GM18868 (cell line): Measurements from ENCODE around the gene CCDC192.
"Not testable (repeated sequence)": the region's sequence is repeated elsewhere in the genome, so short reads cannot be mapped to it uniquely, and the experiment has no call there.

Experiments used
- ATAC-seq: cut with Tn5 transposase; IDR thresholded peaks from one replicate; pipeline ENCODE4 v1.9.1; 2021; ENCODE audit warnings: mild to moderate bottlenecking, moderate library complexity; ENCODE audit not compliant: unreplicated experiment

The CCDC192 gene

DNA sequence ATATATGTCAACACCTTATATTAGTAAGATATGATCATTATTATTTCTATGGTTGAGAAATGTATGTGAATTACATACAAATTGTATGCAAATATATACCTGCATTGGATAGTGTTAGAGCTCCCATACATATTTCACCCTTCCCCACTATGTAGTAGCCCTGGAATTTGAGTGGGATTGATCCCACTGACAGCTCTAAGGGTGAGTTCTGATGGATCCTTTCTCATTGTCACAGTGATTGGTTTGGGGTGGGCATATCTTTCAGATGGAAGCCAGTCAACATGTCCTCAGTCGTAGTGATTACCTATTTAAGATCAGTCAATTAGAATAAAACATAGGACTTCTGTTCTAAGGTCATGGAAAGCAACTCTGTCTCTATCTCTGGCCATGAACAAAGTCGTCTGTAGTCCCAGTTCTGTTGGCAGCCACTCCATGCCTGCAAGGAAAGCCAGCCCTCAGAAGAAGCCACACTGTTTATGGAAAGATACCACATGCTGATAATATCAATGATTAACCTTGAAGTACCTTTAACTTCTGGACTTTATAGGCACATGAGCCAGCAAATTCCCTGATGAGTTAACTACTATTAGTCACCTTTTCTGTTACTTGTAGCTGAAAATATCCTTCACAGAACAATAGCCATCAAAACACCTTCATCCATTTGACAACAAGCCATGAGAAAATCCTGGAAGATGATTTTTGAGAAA, 5.1 kb upstream of the CCDC192 start:
- no peak for ATAC-seq

- no peak for ATAC-seq
Measured at GRCh38 chr5:127699416-127699815, 3.8 kb upstream of the CCDC192 start.

DNA sequence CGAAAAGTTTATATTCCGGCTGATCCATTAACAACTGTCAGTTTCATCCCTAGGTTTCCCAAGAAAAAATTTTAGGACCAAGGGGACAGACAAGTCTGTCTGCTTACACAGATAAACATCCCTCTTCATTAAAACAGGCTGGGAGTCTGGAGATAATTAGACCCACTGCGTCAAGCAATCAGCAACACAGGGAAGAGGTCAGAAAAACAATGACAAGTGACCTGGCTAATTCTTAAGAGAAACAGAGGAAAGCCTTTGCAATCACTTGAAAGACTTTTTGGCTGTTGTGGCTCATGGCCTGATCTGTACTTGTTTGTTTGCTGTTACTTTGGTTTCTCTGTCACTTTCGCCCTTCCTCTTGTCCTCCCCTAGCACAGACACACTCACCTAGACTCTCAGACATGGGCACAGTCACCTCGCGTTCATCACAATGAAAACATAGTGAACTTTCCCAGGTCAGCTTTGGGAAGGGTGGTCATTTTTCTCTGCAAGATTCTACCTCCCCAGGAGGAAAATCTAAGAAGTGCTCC, 2.9 kb upstream of the CCDC192 start:
- ATAC-seq = no peak

DNA sequence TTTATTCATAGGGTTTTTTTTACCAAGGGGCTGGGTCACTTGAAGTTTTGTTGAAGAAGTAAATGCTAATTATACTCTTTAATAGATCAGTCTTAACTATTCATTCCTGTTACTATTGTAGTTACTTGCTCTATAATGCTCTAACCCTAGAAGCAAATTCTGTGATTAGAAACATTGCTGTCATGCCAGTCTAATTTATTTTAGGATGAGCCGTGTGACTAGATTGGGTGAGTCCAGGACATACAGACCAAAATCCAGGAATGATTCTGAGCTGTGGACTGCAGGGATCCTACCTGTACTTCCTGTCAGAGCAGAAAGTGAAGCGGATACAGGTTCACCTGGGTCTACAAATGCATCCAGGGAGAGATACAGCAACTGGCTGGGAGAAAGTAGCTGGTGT, 757 bp upstream of the CCDC192 start:
- ATAC-seq = no peak

GRCh38 chr5:127705120-127705892, 2.1 kb downstream of the CCDC192 start:
- no peak for ATAC-seq

DNA sequence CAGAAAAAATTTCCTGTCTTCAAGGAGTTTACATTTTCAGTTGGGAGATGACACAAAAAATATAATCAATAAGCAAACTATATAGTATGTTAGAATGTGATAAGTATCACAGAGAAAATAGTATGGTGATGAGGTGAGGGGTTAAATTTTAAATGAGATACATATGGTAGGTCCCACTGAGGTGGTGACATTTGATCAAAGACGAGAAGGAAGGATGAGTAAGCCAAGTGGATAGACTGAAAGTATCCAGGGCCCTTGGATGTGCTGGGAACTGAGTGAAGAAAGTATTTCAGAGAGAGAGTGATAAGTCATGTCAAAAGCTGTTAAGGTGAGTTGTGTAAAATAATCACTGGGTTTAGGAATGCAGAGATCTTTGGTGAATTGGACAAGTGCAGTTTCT, 3.5 kb downstream of the CCDC192 start:
- ATAC-seq = no peak

DNA sequence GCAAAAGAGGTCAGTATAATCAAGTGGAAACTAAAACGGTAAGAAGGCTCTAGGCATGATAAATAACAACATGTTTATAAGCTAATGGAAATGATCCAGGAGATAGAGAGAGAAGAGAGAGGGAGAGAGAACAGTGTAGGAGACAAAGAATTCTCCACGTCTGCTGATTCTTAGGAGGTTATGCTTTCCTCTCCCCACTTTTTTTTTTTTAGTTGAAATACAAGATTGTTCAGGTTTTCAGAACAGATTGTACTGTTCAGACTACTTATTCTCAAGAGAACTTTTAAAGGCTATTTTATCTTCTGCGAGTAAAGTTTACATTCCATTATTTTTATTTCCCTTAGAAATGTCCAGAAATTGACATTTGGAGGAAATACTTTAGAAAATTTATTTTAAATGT, 4.0 kb downstream of the CCDC192 start:
- ATAC-seq = no peak

DNA sequence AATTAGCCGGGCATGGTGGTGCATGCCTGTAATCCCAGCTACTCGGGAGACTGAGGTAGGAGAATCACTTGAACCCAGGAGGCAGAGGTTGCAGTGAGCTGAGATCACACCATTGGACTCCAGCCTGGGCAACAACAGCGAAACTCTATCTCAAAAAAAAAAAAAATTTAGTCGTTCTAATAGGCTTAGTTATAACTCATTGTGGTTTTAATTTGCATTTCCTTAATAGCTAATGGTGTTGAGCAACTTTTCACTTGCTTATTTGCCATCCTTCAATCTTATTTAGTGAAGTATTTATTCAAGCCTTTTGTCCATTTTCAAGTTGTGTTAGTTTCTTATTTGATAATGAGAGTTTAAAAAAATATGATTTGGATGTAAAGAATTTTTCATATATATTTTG, 9.9 kb downstream of the CCDC192 start:
- not testable (repeated sequence) for ATAC-seq

- ATAC-seq = no peak
Measured at GRCh38 chr5:127718181-127718580, 15.0 kb downstream of the CCDC192 start.

- no peak for ATAC-seq
Measured at GRCh38 chr5:127723571-127723970, 20.4 kb downstream of the CCDC192 start.

DNA sequence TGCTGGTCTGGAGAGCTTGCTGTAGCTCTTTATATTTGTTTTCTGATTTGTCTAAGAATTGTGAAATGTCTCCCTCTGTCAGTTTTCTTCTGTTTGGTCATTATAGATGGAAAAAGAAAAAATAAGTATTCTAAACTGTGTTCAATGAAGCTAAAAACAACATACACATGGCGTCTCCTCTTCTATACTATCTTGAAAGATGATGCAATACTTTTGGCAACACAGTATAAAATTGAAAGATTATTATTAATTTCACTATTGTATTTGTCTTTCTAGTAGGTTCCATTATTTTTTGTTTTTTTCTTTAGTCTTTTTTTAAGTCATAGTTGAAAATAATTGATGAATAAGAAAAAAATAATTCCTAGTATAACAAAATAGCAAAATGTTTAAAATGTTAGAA, 22.5 kb downstream of the CCDC192 start:
- no peak for ATAC-seq

- ATAC-seq = no peak
Measured at GRCh38 chr5:127732963-127733362, 29.8 kb downstream of the CCDC192 start.

DNA sequence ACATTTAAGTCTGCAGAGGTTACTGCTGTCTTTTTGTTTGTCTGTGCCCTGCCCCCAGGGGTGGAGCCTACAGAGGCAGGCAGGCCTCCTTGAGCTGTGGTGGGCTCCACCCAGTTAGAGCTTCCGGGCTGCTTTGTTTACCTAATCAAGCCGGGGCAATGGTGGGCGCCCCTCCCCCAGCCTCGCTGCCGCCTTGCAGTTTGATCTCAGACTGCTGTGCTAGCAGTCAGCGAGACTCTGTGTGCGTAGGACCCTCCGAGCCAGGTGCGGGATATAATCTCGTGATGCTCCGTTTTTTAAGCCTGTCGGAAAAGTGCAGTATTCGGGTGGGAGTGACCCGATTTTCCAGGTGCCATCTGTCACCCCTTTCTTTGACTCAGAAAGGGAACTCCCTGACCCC, 36.2 kb downstream of the CCDC192 start:
- not testable (repeated sequence) for ATAC-seq

DNA sequence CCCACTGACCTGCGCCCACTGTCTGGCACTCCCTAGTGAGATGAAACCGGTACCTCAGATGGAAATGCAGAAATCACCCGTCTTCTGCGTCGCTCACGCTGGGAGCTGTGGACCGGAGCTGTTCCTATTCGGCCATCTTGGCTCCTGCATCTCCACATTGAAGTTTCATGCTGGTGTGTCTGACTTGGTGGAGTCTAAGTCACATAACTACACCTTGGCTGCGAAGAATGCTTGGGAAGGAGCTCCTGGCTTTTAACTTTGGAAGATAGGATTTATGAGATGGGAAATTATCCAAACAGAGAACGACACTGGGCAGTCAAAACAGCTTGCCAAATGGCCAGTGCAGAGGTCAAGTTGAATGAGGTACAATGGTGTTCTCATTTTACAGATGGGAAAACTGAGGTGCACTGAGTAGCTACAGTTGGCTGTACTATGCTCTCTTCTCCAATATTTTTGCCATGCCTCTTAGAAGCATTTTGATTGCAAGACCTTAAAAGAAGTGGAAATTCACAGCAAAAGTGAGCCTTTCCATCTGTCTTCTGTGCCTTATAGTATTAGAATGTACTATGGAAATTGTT, 36.7 kb downstream of the CCDC192 start:
- no peak for ATAC-seq

GRCh38 chr5:127741412-127741811, 38.2 kb downstream of the CCDC192 start:
- ATAC-seq = no peak

GRCh38 chr5:127744241-127744640, 41.0 kb downstream of the CCDC192 start:
- no peak for ATAC-seq

DNA sequence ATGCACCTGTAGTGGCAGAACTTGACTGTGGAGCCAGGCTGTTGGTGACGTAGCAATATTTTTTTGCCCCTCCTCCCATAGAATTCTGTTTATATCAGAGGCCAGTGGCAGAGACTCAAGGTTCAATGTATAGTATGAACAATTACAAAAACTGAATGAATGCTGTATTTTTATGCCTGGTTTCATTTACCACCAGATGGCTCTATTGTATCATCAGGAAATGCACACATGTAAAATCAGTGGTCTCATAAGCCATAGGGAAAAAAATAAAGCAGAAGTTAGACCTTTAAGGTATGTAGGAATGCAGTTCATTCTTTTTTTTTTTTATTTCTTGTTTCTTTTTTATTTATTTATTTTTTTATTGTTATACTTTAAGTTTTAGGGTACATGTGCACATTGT, 43.6 kb downstream of the CCDC192 start:
- ATAC-seq = peak; percentile 65

DNA sequence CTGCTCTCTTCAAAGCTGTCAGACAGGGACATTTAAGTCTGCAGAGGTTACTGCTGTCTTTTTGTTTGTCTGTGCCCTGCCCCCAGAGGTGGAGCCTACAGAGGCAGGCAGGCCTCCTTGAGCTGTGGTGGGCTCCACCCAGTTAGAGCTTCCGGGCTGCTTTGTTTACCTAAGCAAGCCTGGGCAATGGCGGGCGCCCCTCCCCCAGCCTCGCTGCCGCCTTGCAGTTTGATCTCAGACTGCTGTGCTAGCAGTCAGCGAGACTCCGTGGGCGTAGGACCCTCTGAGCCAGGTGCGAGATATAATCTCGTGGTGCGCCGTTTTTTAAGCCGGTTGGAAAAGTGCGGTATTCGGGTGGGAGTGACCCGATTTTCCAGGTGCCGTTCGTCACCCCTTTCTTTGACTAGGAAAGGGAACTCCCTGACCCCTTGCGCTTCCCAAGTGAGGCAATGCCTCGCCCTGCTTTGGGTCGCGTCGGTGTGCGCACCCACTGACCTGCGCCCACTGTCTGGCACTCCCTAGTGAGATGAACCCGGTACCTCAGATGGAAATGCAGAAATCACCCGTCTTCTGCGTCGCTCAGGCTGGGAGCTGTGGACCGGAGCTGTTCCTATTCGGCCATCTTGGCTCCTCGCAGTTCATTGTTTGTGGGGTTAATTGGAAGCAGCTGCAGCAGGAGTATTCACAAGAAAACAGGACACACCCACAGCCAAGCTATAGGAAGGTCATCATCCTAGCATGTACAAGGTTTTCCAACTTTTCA, 49.5 kb downstream of the CCDC192 start:
- ATAC-seq = not testable (repeated sequence)

DNA sequence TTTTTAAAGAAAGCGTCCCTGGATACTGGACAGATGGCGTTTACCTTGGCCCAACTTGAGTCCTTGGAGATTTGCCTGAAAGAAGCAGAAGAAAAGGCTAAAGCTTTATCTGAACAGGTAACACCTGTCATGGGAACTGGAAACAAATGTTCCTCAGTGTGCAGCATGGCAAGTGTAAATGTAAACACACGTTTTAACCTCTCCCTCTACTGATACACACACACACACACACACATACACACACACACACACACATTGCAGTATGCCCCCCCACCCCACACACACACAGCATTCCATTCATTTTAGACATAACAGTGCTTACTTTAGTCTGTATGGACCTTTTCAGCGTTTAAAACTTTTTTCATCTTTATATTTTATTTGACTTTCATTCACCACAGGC, 51.1 kb downstream of the CCDC192 start:
- no peak for ATAC-seq

GRCh38 chr5:127754706-127755105, 51.5 kb downstream of the CCDC192 start:
- no peak for ATAC-seq

DNA sequence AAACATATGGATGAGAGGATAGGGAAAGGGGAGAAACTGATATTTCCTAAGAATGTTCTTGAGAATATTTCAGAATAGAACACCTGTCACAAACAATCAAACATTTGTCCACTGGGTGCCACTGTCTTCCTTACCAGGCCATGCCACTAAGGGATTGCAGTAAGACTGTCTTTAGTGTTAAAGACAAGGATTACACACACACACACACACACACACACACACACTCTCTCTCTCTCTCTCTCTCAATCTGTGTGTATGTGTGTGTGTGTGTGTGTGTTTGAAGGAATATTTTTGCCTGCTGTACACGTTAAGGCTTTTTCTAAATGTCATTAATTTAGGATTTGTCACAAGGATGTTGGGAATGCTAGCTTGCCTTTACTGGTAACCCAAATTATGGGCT, 54.4 kb downstream of the CCDC192 start:
- ATAC-seq = peak; percentile 91
